Subcutaneous adipose tissue (tissue), 4 donors: ENCODE results near the gene RNASE12. TPM values are rescaled to one million over a fixed set of nuclear protein-coding genes. Genes with fewer than 3 reads are reported as not detected.

Experiments used
- total RNA-seq, 4 donors: library from RNA; depleted of rRNA; stranded (reverse); fragments of >200 nt; gene quantifications; one replicate each; pipeline ENCODE4 v1.1.0, GENCODE V29; 2016
- TF ChIP-seq, protein P1 (sequence below): fragments of 450-650 bp; IDR thresholded peaks from one replicate; pipeline ENCODE4 v1.5.1; 2016; ENCODE audit warnings: low read depth, mild to moderate bottlenecking, control low read depth, antibody characterized with exemption, moderate library complexity

RNASE12 gene
- total RNA-seq, 4 donors from 2014 or later = not detected

GRCh38 chr14:20553024-20553423 is 38.2 kb downstream of the RNASE12 start:
- TF ChIP-seq, protein P1, sequence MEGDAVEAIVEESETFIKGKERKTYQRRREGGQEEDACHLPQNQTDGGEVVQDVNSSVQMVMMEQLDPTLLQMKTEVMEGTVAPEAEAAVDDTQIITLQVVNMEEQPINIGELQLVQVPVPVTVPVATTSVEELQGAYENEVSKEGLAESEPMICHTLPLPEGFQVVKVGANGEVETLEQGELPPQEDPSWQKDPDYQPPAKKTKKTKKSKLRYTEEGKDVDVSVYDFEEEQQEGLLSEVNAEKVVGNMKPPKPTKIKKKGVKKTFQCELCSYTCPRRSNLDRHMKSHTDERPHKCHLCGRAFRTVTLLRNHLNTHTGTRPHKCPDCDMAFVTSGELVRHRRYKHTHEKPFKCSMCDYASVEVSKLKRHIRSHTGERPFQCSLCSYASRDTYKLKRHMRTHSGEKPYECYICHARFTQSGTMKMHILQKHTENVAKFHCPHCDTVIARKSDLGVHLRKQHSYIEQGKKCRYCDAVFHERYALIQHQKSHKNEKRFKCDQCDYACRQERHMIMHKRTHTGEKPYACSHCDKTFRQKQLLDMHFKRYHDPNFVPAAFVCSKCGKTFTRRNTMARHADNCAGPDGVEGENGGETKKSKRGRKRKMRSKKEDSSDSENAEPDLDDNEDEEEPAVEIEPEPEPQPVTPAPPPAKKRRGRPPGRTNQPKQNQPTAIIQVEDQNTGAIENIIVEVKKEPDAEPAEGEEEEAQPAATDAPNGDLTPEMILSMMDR = no peak

DNA sequence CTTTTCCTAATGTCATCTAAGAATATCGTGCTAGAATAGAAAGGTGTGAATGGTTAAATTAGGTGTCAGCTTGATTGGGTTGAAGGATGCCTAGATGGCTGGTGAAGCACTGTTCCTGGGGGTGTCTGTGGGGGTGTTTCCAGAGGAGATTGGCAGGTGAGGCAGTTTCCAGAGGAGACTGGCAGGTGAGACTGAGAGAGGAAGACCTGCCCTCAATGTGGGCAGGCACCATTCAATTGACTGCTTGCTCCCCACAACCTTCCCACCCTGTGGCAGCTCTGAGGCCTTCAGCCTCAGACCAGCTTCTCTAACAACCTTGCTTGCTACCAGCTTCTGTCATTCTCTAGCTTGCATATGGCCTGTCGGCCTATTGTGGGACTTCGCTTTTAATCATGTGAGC is 39.6 kb downstream of the RNASE12 start:
- TF ChIP-seq, protein P1 = no peak

GRCh38 chr14:20550926-20551325 is 40.2 kb downstream of the RNASE12 start:
- TF ChIP-seq, protein P1 = no peak

DNA sequence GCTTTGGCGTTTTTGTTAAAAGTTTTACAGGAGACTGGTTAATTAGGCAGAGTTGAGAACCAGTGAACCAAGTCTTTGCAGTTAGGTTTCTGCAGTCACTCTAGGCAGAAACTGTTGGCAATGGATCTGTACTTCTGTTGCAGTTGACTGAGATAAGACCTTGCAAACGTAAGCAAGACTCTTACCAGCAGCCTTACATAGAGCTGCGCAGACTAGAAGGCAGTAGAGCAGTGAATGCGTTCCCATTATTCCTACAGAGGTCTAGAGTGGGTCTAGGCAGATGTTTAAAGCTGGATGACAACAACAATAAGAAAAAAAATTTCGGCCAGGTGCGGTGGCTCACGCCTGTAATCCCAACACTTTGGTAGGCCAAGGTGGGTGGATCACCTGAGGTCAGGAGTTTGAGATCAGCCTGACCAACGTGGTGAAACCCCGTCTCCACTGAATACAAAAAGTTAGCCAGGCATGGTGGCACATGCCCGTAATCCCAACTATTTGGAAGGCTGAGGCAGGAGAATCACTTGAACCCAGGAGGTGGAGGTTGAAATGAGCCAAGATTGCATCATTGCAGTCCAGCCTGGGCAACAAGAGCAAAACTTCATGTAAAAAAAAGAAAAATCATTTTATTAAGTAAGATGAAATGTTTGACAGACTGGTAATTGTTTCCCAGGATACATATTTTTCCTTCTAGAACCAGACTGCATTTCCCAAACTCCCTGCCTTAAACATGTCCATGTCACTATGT is 42.6 kb downstream of the RNASE12 start:
- TF ChIP-seq, protein P1 = no peak

GRCh38 chr14:20546877-20547276 is 44.3 kb downstream of the RNASE12 start:
- TF ChIP-seq, protein P1 = no peak

Other genes starting within 250 kb of the RNASE12 start
- 10 to 100 TPM in 3 of 4 donors, 1 to 10 TPM in 1; 9.2 to 20.3 (median 15.4) TPM for gene PARP2, start 247.7 kb downstream of the RNASE12 start, total RNA-seq
- 10 to 100 TPM; 24.8 to 34.5 (median 28.2) TPM for gene TEP1, start 177.9 kb downstream of the RNASE12 start, total RNA-seq
- 1 to 10 TPM in 2 of 4 donors, under 1 TPM in 2; 0.16 to 3.4 (median 0.81) TPM for gene KLHL33, start 155.2 kb downstream of the RNASE12 start, total RNA-seq
- gene OSGEP, start 136.6 kb downstream of the RNASE12 start, total RNA-seq = 10 to 100 TPM; 29.5 to 64.6 (median 41.6) TPM
- 100 to 1,000 TPM; 108 to 172 (median 137) TPM for gene APEX1, start 136.2 kb downstream of the RNASE12 start, total RNA-seq
- gene PIP4P1, start 129.9 kb downstream of the RNASE12 start, total RNA-seq = 10 to 100 TPM; 15.8 to 32.0 (median 25.9) TPM
- gene PNP, start 122.0 kb downstream of the RNASE12 start, total RNA-seq = 10 to 100 TPM; 17.5 to 47.3 (median 35.7) TPM
- gene RNASE10, start 85.8 kb downstream of the RNASE12 start, total RNA-seq = not detected
- gene RNASE9, start 30.3 kb downstream of the RNASE12 start, total RNA-seq = not detected
- not detected for gene RNASE11, start 3.4 kb downstream of the RNASE12 start, total RNA-seq
- gene OR6S1, start 50.3 kb upstream of the RNASE12 start, total RNA-seq = not detected
- 100 to 1,000 TPM; 171 to 355 (median 289) TPM for gene RNASE4, start 93.2 kb upstream of the RNASE12 start, total RNA-seq
- 10 to 100 TPM; 34.7 to 75.0 (median 55.2) TPM for gene ANG, start 97.4 kb upstream of the RNASE12 start, total RNA-seq
- not detected for gene EDDM3A, start 154.5 kb upstream of the RNASE12 start, total RNA-seq
- gene EDDM3B, start 177.0 kb upstream of the RNASE12 start, total RNA-seq = not detected
- 100 to 1,000 TPM in 1 of 4 donors, 10 to 100 TPM in 3; 12.2 to 120 (median 66.5) TPM for gene RNASE6, start 189.9 kb upstream of the RNASE12 start, total RNA-seq
- gene RNASE1, start 211.5 kb upstream of the RNASE12 start, total RNA-seq = 1,000 to 10,000 TPM in 2 of 4 donors, 100 to 1,000 TPM in 2; 568 to 1,425 (median 983) TPM